ENCODE data around the gene ZNF208. TPM values are rescaled to one million over a fixed set of nuclear protein-coding genes. Genes with fewer than 3 reads are reported as not detected.
"Not testable (repeated sequence)": the region's sequence is repeated elsewhere in the genome, so short reads cannot be mapped to it uniquely, and the experiment has no call there.

ZNF208 gene
- not detected for polyA plus RNA-seq (2013, experiment 1 of 2)
- not detected for polyA plus RNA-seq (2013, experiment 2 of 2)

DNA sequence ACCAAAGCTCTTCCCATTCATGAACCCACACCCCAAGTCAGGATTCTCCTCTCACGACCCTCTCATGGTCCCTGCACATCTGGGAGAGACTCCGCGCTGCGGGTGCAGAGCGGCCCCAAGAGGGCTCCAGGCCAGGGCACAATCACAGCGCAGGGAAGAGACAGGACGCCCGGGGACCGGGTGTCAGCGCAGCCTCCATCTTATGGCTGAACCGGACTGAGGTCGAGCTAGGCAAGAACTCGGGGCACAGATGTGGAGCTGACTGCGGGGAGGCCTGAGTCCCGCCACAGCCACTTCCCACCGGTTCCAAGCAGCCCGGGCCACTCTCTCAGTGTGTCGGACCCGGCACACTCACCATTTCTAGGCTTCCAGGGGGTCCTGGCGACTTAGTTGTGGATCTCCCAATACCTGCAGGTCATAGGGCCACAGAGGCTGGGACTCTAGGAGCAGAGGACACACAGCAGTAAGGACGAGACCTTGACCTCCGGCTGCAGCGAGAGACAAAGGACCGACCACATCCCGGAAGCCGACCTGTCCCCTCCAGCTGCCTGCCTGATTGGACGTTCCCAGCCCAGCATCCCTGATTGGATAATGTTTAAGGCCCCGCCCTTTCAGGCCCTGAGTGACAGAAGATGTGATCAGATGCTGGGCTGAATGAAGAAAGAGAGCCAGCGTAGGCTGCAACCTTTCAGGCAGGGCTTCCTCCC, at the start of gene ZNF208:
TSS of gene ZNF208 (minus strand) at position 507 of the 707 bp plus-strand sequence. CDS start at position 358, 149 bp downstream.
- H3K4me1 ChIP-seq (ENCODE audit: control insufficient read depth, insufficient read depth, low read depth, low read length); H2BK12ac ChIP-seq (ENCODE audit: low read length in 2 of 2); H3K79me1 ChIP-seq (replicated peaks; ENCODE audit: low read length, poor library complexity, severe bottlenecking); H3K27ac ChIP-seq (ENCODE audit: low read length, poor library complexity, severe bottlenecking); H4K91ac ChIP-seq (ENCODE audit: low read length); H2AFZ ChIP-seq (ENCODE audit: low read depth, low read length); H2BK15ac ChIP-seq (ENCODE audit: low read depth, poor library complexity, severe bottlenecking); H3K36me3 ChIP-seq (ENCODE audit: control insufficient read depth in 1 of 2, insufficient read depth in 2 of 2, low read depth in 1 of 2, low read length in 2 of 2); H2BK120ac ChIP-seq (ENCODE audit: low read depth, low read length); H3K27me3 ChIP-seq (ENCODE audit: control insufficient read depth in 1 of 2, insufficient read depth in 1 of 2, low read length in 2 of 2); H4K8ac ChIP-seq (ENCODE audit: low read length); H2AK5ac ChIP-seq (ENCODE audit: low read length, severe bottlenecking); H3K18ac ChIP-seq (ENCODE audit: low read depth in 1 of 2, low read length in 2 of 2); H3K4me2 ChIP-seq (ENCODE audit: low read length, poor library complexity, severe bottlenecking); H3K23ac ChIP-seq (ENCODE audit: low read length in 2 of 2); H3K4ac ChIP-seq (ENCODE audit: low read depth in 1 of 2, low read length in 2 of 2); H2BK5ac ChIP-seq (ENCODE audit: low read depth, low read length, poor library complexity, severe bottlenecking); DNase-seq; H3K4me3 ChIP-seq (ENCODE audit: insufficient read depth in 1 of 2, low read depth in 1 of 2, low read length in 2 of 2); H3K14ac ChIP-seq (ENCODE audit: low read length in 2 of 2): not testable (repeated sequence)
- Histone ChIP-seq H3K9ac (ENCODE audit: low read length) (peak within 1 kb of the TSS; percentile 70), H3K9me3 (ENCODE audit: control insufficient read depth, low read length) (peaks cover 12% of the 10 kb centered on the region)
- 82% methylated on average over 28 of the region's 29 CpGs for WGBS

DNA sequence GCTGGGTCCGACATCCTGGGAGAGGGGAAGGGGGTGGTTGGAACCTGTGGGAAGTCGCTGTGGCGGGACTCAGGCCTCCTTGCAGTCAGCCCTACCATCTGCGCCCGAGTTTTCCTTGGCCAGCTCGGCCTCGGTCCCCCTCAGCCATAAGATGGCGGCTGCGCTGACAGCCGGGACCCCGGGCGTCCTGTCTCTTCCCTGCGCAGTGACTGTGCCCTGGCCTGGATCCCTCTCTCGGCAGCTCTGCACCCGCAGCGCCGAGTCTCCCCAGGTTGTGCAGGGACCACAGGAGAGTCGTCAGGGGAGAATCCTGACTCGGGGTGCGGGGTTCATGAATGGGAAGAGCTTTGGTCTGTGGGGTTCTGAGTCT, 41.9 kb upstream of the ZNF208 start:
- H2BK5ac ChIP-seq (ENCODE audit: low read depth, low read length, poor library complexity, severe bottlenecking) = no peak overlapping the region
- H3K36me3 ChIP-seq (ENCODE audit: control insufficient read depth in 1 of 2, insufficient read depth in 2 of 2, low read depth in 1 of 2, low read length in 2 of 2) = no peaks in the 10 kb centered on the region
- H3K4ac ChIP-seq (ENCODE audit: low read depth in 1 of 2, low read length in 2 of 2) = no peak overlapping the region
- H3K27ac ChIP-seq (ENCODE audit: low read length, poor library complexity, severe bottlenecking) = no peak overlapping the region
- H3K18ac ChIP-seq (ENCODE audit: low read depth in 1 of 2, low read length in 2 of 2) = no peak overlapping the region
- no peaks in the 10 kb centered on the region for H3K27me3 ChIP-seq (ENCODE audit: control insufficient read depth in 1 of 2, insufficient read depth in 1 of 2, low read length in 2 of 2)
- H4K8ac ChIP-seq (ENCODE audit: low read length) = no peak overlapping the region
- H2AFZ ChIP-seq (ENCODE audit: low read depth, low read length) = no peak overlapping the region
- WGBS = 93% methylated on average over 13 of the region's 20 CpGs
- H3K4me1 ChIP-seq (ENCODE audit: control insufficient read depth, insufficient read depth, low read depth, low read length) = no peaks in the 10 kb centered on the region
- peak overlapping the region; percentile 85 for H3K9ac ChIP-seq (ENCODE audit: low read length)
- H3K4me3 ChIP-seq (ENCODE audit: insufficient read depth in 1 of 2, low read depth in 1 of 2, low read length in 2 of 2) = peak overlapping the region in 1 of 2 experiments; percentile 72
- H2BK12ac ChIP-seq (ENCODE audit: low read length in 2 of 2) = no peak overlapping the region
- peaks cover 45% of the 10 kb centered on the region for H3K9me3 ChIP-seq (ENCODE audit: control insufficient read depth, low read length)
- no peak overlapping the region for H3K23ac ChIP-seq (ENCODE audit: low read length in 2 of 2)
- no peak overlapping the region for H2BK15ac ChIP-seq (ENCODE audit: low read depth, poor library complexity, severe bottlenecking)
- no peak overlapping the region for H3K14ac ChIP-seq (ENCODE audit: low read length in 2 of 2)
- H4K91ac ChIP-seq (ENCODE audit: low read length) = no peak overlapping the region
- H2BK120ac ChIP-seq (ENCODE audit: low read depth, low read length) = no peak overlapping the region
- H3K4me2 ChIP-seq (ENCODE audit: low read length, poor library complexity, severe bottlenecking) = no peak overlapping the region
- DNase-seq = no peak
- H3K79me1 ChIP-seq (replicated peaks; ENCODE audit: low read length, poor library complexity, severe bottlenecking) = no peaks in the 10 kb centered on the region
- no peak overlapping the region for H2AK5ac ChIP-seq (ENCODE audit: low read length, severe bottlenecking)

DNA sequence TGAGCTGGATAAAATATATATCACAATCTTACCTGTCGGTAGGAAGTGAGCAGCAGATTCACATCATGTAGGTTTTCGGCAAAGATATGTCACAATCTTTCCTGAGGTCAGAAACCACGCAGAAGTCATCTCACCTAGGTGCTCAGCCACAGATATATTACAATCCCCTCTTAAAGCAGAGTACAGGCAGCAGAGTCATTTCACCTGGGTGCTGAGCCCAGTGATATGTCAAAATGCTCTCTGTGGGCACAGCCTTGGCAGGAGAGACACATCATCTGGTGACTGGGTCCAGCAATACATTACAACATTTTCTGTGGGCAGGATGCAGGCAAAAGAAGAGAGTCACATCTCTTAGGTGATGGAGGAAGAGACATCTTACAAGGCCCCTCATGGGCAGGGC, 30.4 kb upstream of the ZNF208 start:
- not testable (repeated sequence) for H2BK120ac ChIP-seq (ENCODE audit: low read depth, low read length); H3K36me3 ChIP-seq (ENCODE audit: control insufficient read depth in 1 of 2, insufficient read depth in 2 of 2, low read depth in 1 of 2, low read length in 2 of 2); H2BK5ac ChIP-seq (ENCODE audit: low read depth, low read length, poor library complexity, severe bottlenecking)

DNA sequence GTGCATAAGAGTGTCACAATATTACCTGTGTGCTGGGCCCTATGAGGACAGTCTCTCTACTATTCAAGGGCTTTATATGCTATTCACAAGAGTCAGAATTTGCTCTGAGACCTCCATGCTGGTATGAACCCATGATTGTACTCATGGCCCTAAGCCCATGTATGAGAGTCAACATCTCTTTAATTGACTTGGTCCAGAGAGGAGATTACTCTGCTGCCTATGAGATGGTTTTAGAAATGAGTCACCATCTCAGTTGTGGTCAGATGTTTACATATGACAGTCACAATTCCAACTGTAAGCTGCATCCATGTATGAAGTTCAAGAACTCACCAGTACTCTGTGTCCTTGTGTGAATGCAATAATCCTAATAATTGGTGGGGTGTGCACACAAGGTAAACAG, 19.9 kb upstream of the ZNF208 start:
- Histone ChIP-seq H3K4me3 (ENCODE audit: insufficient read depth in 1 of 2, low read depth in 1 of 2, low read length in 2 of 2) (no peak overlapping the region), H3K23ac (ENCODE audit: low read length in 2 of 2) (no peak overlapping the region), H4K91ac (ENCODE audit: low read length) (no peak overlapping the region), H3K4ac (ENCODE audit: low read depth in 1 of 2, low read length in 2 of 2) (no peak overlapping the region), H3K9me3 (ENCODE audit: control insufficient read depth, low read length) (peaks cover 55% of the 10 kb centered on the region), H2BK15ac (ENCODE audit: low read depth, poor library complexity, severe bottlenecking) (no peak overlapping the region), H3K4me1 (ENCODE audit: control insufficient read depth, insufficient read depth, low read depth, low read length) (no peaks in the 10 kb centered on the region), H3K79me1 (replicated peaks; ENCODE audit: low read length, poor library complexity, severe bottlenecking) (no peaks in the 10 kb centered on the region), H4K8ac (ENCODE audit: low read length) (no peak overlapping the region), H3K9ac (ENCODE audit: low read length) (no peak overlapping the region), H2AK5ac (ENCODE audit: low read length, severe bottlenecking) (no peak overlapping the region), H3K27ac (ENCODE audit: low read length, poor library complexity, severe bottlenecking) (no peak overlapping the region), H2BK5ac (ENCODE audit: low read depth, low read length, poor library complexity, severe bottlenecking) (no peak overlapping the region), H2AFZ (ENCODE audit: low read depth, low read length) (no peak overlapping the region), H3K27me3 (ENCODE audit: control insufficient read depth in 1 of 2, insufficient read depth in 1 of 2, low read length in 2 of 2) (no peaks in the 10 kb centered on the region), H3K36me3 (ENCODE audit: control insufficient read depth in 1 of 2, insufficient read depth in 2 of 2, low read depth in 1 of 2, low read length in 2 of 2) (no peaks in the 10 kb centered on the region), H2BK120ac (ENCODE audit: low read depth, low read length) (no peak overlapping the region), H3K18ac (ENCODE audit: low read depth in 1 of 2, low read length in 2 of 2) (no peak overlapping the region), H2BK12ac (ENCODE audit: low read length in 2 of 2) (no peak overlapping the region), H3K4me2 (ENCODE audit: low read length, poor library complexity, severe bottlenecking) (no peak overlapping the region), H3K14ac (ENCODE audit: low read length in 2 of 2) (no peak overlapping the region)
- DNase-seq = no peak

More for the DNA sequence above, 30.4 kb upstream of the ZNF208 start:
- H3K9me3 ChIP-seq (ENCODE audit: control insufficient read depth, low read length) = peaks cover 33% of the 10 kb centered on the region
- not testable (repeated sequence) for H3K4me1 ChIP-seq (ENCODE audit: control insufficient read depth, insufficient read depth, low read depth, low read length); H4K8ac ChIP-seq (ENCODE audit: low read length); H2AFZ ChIP-seq (ENCODE audit: low read depth, low read length); H3K23ac ChIP-seq (ENCODE audit: low read length in 2 of 2); H2AK5ac ChIP-seq (ENCODE audit: low read length, severe bottlenecking); DNase-seq; H3K18ac ChIP-seq (ENCODE audit: low read depth in 1 of 2, low read length in 2 of 2); H3K4me2 ChIP-seq (ENCODE audit: low read length, poor library complexity, severe bottlenecking); H3K27ac ChIP-seq (ENCODE audit: low read length, poor library complexity, severe bottlenecking); H3K79me1 ChIP-seq (replicated peaks; ENCODE audit: low read length, poor library complexity, severe bottlenecking); H3K27me3 ChIP-seq (ENCODE audit: control insufficient read depth in 1 of 2, insufficient read depth in 1 of 2, low read length in 2 of 2); H2BK15ac ChIP-seq (ENCODE audit: low read depth, poor library complexity, severe bottlenecking); H3K4ac ChIP-seq (ENCODE audit: low read depth in 1 of 2, low read length in 2 of 2); H2BK12ac ChIP-seq (ENCODE audit: low read length in 2 of 2); H3K9ac ChIP-seq (ENCODE audit: low read length); H3K14ac ChIP-seq (ENCODE audit: low read length in 2 of 2); H3K4me3 ChIP-seq (ENCODE audit: insufficient read depth in 1 of 2, low read depth in 1 of 2, low read length in 2 of 2); H4K91ac ChIP-seq (ENCODE audit: low read length)
- 92% methylated on average over 2 of the region's 3 CpGs for WGBS

All from mesenchymal stem cell (in vitro differentiated cells and primary cell).